ENCODE data around the gene SKIDA1. TPM values are rescaled to one million over a fixed set of nuclear protein-coding genes. Genes with fewer than 3 reads are reported as not detected.
"Not testable (repeated sequence)": the region's sequence is repeated elsewhere in the genome, so short reads cannot be mapped to it uniquely, and the experiment has no call there.

SKIDA1 gene
- not detected for polyA plus RNA-seq

- H3K9me3 Mint-ChIP-seq = peaks cover 0 to 6% (median 0%) of the 10 kb centered on the region in 3 donors
- peak within 1 kb of the TSS; percentile 79 to 97 (median 95) for H3K27ac Mint-ChIP-seq
- peaks cover 14 to 32% (median 17%) of the 10 kb centered on the region in 3 donors for H3K4me1 Mint-ChIP-seq
- peaks cover 27% of the 10 kb centered on the region for H3K27me3 Mint-ChIP-seq
- peak within 1 kb of the TSS; percentile 91 to 99 (median 94) for H3K4me3 Mint-ChIP-seq
- H3K36me3 Mint-ChIP-seq = peaks cover 1% of the 10 kb centered on the region
Measured at GRCh38 chr10:21525367-21526187, at the start of gene SKIDA1. SKIDA1 (minus strand) TSS chr10:21525682; CDS start chr10:21517822, 7,860 bp downstream.

DNA sequence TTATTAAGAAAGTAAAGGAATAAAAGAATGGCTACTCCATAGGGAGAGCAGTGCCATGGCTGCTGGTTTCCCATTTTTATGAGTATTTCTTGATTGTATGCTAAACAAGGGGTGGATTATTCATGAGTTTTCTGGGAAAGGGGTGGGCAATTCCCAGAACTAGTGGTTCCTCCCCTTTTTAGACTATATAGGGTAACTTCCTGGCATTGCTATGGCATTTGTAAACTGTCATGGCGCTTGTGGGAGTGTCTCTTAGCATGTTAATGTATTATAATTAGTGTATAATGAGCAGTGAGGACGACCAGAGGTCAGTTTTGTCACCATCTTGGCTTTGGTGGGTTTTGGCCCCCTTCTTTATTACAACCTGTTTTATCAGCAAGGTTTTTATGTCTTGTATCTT is 49.0 kb upstream of the SKIDA1 start:
- not testable (repeated sequence) for H3K27me3 Mint-ChIP-seq, H3K27ac Mint-ChIP-seq, H3K9me3 Mint-ChIP-seq, H3K4me3 Mint-ChIP-seq
- Mint-ChIP-seq H3K36me3 (peaks cover 22% of the 10 kb centered on the region), H3K4me1 (peaks cover 29 to 48% (median 43%) of the 10 kb centered on the region in 3 donors)

DNA sequence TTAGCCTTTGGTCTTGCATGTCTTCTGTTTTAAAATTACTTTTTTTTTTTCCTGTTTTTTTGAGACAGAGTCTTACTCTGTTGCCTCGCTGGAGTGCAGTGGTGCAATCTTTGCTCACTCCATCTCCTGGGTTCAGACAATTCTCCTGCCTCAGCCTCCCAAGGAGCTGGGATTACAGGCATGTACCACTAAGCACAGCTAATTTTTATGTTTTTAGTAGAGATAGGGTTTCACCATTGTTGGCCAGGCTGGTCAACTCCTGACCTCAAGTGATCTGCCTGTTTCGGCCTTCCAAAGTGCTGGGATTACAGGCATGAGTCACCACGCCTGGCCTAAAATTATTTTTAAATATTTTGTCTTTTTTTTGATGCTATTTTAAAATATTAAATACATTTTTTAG is 47.1 kb upstream of the SKIDA1 start:
- Mint-ChIP-seq H3K4me3 (peak overlapping the region in 2 of 4 donors; percentile 5 to 52), H3K9me3 (no peaks in the 10 kb centered on the region), H3K36me3 (peaks cover 22% of the 10 kb centered on the region), H3K4me1 (peaks cover 22 to 35% (median 34%) of the 10 kb centered on the region in 3 donors), H3K27me3 (no peaks in the 10 kb centered on the region), H3K27ac (peak overlapping the region in 1 of 3 donors; percentile 35)

DNA sequence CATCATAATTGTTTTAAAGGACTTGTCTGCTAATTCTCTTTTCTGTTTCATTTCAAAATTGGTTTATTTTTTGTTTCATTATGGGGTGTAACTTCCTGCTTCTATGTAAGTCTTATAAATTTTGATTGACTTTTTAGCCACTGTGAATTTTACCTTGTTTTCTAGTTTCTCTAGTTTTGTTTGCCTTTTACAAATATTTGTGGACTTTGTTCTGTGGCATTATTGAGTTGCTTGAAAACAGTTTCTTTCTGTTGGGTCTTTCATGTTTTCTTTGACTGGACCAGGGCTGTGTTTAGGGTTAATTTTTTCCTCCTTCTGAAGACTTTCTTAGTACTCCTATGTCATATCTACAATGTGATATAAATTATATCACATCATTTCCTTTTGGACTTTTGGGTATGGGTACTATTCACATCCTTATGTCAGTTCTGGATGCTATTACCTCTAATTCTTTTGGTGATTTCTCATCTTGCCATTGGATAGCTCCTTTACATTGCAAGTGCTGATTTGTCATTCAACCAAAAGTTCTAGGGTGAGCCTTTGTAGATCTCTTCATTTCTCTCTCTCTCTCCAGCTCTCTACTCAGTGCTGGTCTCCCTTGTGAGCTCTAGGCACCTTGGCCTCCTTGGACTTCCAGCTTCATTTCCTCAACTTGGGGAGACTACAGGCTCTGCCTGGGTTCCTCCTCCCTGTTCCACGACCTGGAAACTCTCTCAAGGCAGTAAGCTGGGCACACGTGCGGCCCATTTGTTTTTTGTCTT is 45.5 kb upstream of the SKIDA1 start:
- peaks cover 19 to 36% (median 32%) of the 10 kb centered on the region in 3 donors for H3K4me1 Mint-ChIP-seq
- H3K9me3 Mint-ChIP-seq = no peaks in the 10 kb centered on the region
- H3K36me3 Mint-ChIP-seq = peaks cover 17% of the 10 kb centered on the region
- H3K27me3 Mint-ChIP-seq = no peaks in the 10 kb centered on the region
- peak overlapping the region in 1 of 4 donors; percentile 24 for H3K4me3 Mint-ChIP-seq
- H3K27ac Mint-ChIP-seq = peak overlapping the region in 2 of 3 donors; percentile 21 to 54

DNA sequence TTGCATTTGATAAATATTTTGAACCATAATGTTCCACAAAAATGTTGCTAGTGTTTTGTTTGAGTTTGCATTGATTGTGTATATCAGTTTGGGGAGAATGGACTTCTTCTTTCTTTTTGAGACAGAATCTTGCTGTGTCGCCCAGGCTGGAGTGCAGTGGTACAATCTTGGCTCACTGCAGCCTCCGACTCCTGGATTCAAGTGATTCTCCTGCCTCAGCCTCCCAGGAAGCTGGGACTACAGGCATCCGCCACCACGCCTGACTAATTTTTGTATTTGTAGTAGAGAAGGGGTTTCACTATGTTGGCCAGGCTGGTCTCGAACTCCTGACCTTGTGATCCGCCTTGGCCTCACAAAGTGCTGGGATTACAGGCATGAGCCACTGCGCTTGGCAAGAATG is 33.5 kb upstream of the SKIDA1 start:
- not testable (repeated sequence) for H3K27me3 Mint-ChIP-seq, H3K9me3 Mint-ChIP-seq, H3K36me3 Mint-ChIP-seq, H3K4me3 Mint-ChIP-seq, H3K27ac Mint-ChIP-seq
- H3K4me1 Mint-ChIP-seq = peaks cover 7 to 17% (median 13%) of the 10 kb centered on the region in 3 donors

- Mint-ChIP-seq H3K9me3 (no peaks in the 10 kb centered on the region), H3K4me3 (no peak overlapping the region), H3K27ac (no peak overlapping the region), H3K4me1 (peaks cover 7 to 16% (median 13%) of the 10 kb centered on the region in 3 donors), H3K36me3 (peaks cover 8% of the 10 kb centered on the region), H3K27me3 (no peaks in the 10 kb centered on the region)
Measured at GRCh38 chr10:21556527-21556926, 31.0 kb upstream of the SKIDA1 start.

DNA sequence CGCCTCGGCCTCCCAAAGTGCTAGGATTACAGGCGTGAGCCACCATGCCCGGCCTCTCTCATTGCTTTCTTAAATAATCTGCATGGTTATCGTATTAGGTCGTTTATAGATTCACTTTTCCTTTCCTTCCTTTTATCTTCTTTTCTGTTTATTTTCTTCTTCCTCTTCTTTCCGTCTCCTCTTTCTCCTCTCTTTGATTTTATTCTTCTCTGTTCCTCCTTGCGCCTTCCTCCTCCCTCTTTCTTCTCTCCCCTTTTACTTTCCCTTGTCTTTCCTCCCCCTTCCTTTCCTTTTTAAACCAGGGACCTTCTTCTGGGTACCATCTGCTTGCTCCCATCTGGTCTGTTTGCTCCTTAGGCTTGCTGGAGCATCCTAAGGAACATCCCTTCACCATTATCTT is 27.2 kb upstream of the SKIDA1 start:
- H3K4me3 Mint-ChIP-seq = no peak overlapping the region
- no peak overlapping the region for H3K27ac Mint-ChIP-seq
- H3K9me3 Mint-ChIP-seq = no peaks in the 10 kb centered on the region
- H3K4me1 Mint-ChIP-seq = peaks cover 2 to 12% (median 3%) of the 10 kb centered on the region in 3 donors
- H3K27me3 Mint-ChIP-seq = no peaks in the 10 kb centered on the region
- peaks cover 12% of the 10 kb centered on the region for H3K36me3 Mint-ChIP-seq

DNA sequence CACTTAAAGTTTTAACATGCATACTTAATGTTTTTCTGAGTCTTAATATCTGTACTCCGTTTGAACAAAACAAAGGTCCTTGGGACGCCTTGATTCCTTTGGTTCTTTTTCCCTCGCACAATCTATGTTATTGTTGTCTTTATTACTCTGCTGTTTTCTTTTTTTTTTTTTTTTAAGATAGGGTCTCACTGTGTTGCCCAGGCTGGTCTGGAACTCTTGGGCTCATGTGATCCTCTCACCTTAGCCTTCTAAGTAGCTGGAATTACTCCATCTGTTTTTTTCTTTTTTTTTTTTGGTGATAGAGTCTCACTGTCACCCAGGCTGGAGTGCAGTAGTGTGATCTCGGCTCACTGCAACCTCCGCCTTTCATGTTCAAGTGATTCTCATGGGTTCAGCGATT is 21.8 kb upstream of the SKIDA1 start:
- Mint-ChIP-seq H3K4me1 (peaks cover 0 to 3% (median 2%) of the 10 kb centered on the region in 3 donors), H3K27me3 (no peaks in the 10 kb centered on the region), H3K4me3 (peak overlapping the region in 1 of 4 donors; percentile 23), H3K36me3 (peaks cover 17% of the 10 kb centered on the region), H3K27ac (no peak overlapping the region), H3K9me3 (no peaks in the 10 kb centered on the region)

- H3K4me3 Mint-ChIP-seq, H3K27me3 Mint-ChIP-seq, H3K27ac Mint-ChIP-seq, H3K36me3 Mint-ChIP-seq, H3K4me1 Mint-ChIP-seq, H3K9me3 Mint-ChIP-seq: not testable (repeated sequence)
Measured at GRCh38 chr10:21540701-21541100, 15.2 kb upstream of the SKIDA1 start.

DNA sequence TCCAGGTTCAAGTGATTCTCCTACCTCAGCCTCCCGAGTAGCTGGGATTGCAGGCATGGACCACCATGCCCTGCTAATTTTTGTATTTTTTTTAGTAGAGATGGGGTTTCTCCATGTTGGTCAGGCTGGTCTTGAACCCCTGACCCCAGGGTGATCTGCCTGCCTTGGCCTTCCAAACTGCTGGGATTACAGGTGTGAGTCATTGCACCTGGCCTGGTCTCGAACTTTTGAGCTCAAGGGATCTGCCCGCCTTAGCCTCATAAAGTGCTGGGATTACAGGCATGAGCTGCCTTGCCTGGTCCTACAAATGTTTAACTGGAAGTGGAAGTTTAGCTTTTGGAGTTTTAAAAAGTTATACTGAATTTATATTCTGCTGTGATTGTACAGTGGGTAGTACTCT is 11.4 kb upstream of the SKIDA1 start:
- H3K4me1 Mint-ChIP-seq = peaks cover 13 to 15% (median 14%) of the 10 kb centered on the region in 3 donors
- H3K27ac Mint-ChIP-seq = peak overlapping the region in 1 of 3 donors; percentile 78
- peaks cover 2% of the 10 kb centered on the region for H3K36me3 Mint-ChIP-seq
- no peaks in the 10 kb centered on the region for H3K9me3 Mint-ChIP-seq
- H3K4me3 Mint-ChIP-seq = peak overlapping the region in 2 of 4 donors; percentile 61 to 86
- no peaks in the 10 kb centered on the region for H3K27me3 Mint-ChIP-seq

DNA sequence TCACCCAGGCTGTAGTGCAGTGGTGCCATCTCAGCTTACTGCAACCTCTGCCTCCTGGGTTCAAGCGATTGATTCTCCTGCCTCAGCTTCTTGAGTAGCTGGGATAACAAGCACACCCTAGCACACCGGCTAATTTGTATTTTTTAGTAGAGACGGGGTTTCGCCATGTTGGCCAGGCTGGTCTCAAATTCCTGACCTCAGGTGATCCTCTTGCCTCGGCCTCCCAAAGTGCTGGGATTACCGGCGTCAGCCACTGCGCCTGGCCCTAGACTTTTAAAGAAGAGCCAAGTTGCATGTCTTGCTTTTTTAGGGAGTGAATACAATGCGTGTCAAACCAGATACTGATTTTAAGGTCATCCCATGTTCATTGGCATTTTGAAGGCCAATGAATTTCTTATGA is 10.5 kb upstream of the SKIDA1 start:
- H3K36me3 Mint-ChIP-seq, H3K9me3 Mint-ChIP-seq, H3K27me3 Mint-ChIP-seq: not testable (repeated sequence)
- H3K4me3 Mint-ChIP-seq = peak overlapping the region in 3 of 4 donors; percentile 3 to 86 (median 81)
- peaks cover 13 to 15% (median 14%) of the 10 kb centered on the region in 3 donors for H3K4me1 Mint-ChIP-seq
- peak overlapping the region in 2 of 3 donors; percentile 59 to 78 for H3K27ac Mint-ChIP-seq

DNA sequence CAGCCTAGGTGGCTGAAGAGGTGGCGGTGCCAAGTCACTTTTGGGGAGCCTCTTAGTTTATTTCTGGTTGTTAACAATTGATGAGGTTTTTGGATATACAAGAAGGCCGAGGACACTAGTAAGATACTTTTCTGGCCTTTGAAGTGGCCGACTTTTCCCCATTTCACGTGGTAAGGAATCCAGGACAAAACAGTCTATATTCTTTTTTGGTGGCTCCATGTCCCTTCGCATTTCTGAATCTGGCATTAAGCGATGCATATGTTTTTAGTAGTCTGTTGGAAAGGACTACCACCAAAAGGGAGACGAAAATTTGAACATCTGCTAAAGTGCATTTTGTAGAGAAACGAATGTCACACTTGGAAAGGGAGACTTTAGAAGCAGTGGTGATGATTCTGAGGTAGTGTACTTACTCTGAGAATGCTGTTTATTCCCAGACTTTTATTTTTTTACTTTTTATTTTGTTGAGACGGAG is 10.0 kb upstream of the SKIDA1 start:
- peaks cover 13 to 15% (median 14%) of the 10 kb centered on the region in 3 donors for H3K4me1 Mint-ChIP-seq
- H3K36me3 Mint-ChIP-seq = peaks cover 2% of the 10 kb centered on the region

GRCh38 chr10:21534604-21535493 is 9.4 kb upstream of the SKIDA1 start:
- H3K27me3 Mint-ChIP-seq = no peaks in the 10 kb centered on the region
- no peaks in the 10 kb centered on the region for H3K9me3 Mint-ChIP-seq
- peak overlapping the region; percentile 47 to 94 (median 80) for H3K27ac Mint-ChIP-seq
- H3K4me1 Mint-ChIP-seq = peaks cover 13 to 15% (median 14%) of the 10 kb centered on the region in 3 donors
- peak overlapping the region; percentile 93 to 98 (median 95) for H3K4me3 Mint-ChIP-seq
- H3K36me3 Mint-ChIP-seq = peaks cover 2% of the 10 kb centered on the region

More for the DNA sequence above, 10.0 kb upstream of the SKIDA1 start:
- Mint-ChIP-seq H3K27me3 (no peaks in the 10 kb centered on the region), H3K27ac (peak overlapping the region; percentile 47 to 78 (median 59)), H3K4me3 (peak overlapping the region; percentile 81 to 89 (median 88)), H3K9me3 (no peaks in the 10 kb centered on the region)

- Mint-ChIP-seq H3K9me3 (no peaks in the 10 kb centered on the region), H3K27me3 (peaks cover 4% of the 10 kb centered on the region), H3K27ac (peak overlapping the region in 2 of 3 donors; percentile 19 to 94), H3K4me3 (peak overlapping the region; percentile 93 to 98 (median 95)), H3K4me1 (peaks cover 13 to 15% (median 14%) of the 10 kb centered on the region in 3 donors), H3K36me3 (peaks cover 3% of the 10 kb centered on the region)
Measured at GRCh38 chr10:21534280-21534586, 8.8 kb upstream of the SKIDA1 start.

Measured in IgD-negative memory B cell (primary cell).